Measurements from ENCODE around the gene DAG1. TPM values are rescaled to one million over a fixed set of nuclear protein-coding genes. Genes with fewer than 3 reads are reported as not detected.

Gene DAG1
- total RNA-seq, 1 experiment from 2014 or later: 93.0 TPM

- H3K14ac ChIP-seq (ENCODE audit: insufficient read depth, low read length): no peak overlapping the region
- H3K79me2 ChIP-seq (ENCODE audit: insufficient read depth, low read length): peaks cover 12% of the 10 kb centered on the region
- H3K18ac ChIP-seq (ENCODE audit: insufficient read length, low read depth, low read length): no peak overlapping the region
- no peak overlapping the region for H3K4me2 ChIP-seq (ENCODE audit: insufficient read depth, insufficient read length, low read length)
- H3K4me1 ChIP-seq (ENCODE audit: insufficient read depth, low read length): peaks cover 2% of the 10 kb centered on the region; the same call in 1 of the 2 replicates
- H3K27ac ChIP-seq (ENCODE audit: insufficient read length, low read depth, low read length): no peak overlapping the region
- no peaks in the 10 kb centered on the region for H3K9me3 ChIP-seq (ENCODE audit: control insufficient read depth, low read depth, low read length)
- Mint-ChIP-seq H3K36me3 (ENCODE audit: insufficient read depth in 1 of 3, low read depth in 3 of 3) (peaks cover 30 to 49% (median 45%) of the 10 kb centered on the region in 3 experiments), H3K27me3 (ENCODE audit: low read depth) (no peaks in the 10 kb centered on the region), H3K4me3 (no peak overlapping the region), H3K4me1 (peaks cover 8% of the 10 kb centered on the region in 2 experiments), H3K9me3 (no peaks in the 10 kb centered on the region), H3K27ac (no peak overlapping the region)
- H3K27me3 ChIP-seq (ENCODE audit: insufficient read depth, low read length): no peaks in the 10 kb centered on the region
- no peak overlapping the region for H2BK20ac ChIP-seq (ENCODE audit: low read depth, low read length, poor library complexity, severe bottlenecking)
- no peak for TF ChIP-seq CTCF (conservative IDR thresholded peaks at IDR 0.05)
- no peak overlapping the region for H2AFZ ChIP-seq (ENCODE audit: low read length)
- no peak overlapping the region for H4K5ac ChIP-seq (ENCODE audit: insufficient read length, low read depth, low read length)
- no peak overlapping the region for H3K56ac ChIP-seq (ENCODE audit: insufficient read length, low read depth, low read length)
- no peak overlapping the region for H4K8ac ChIP-seq (replicated peaks; ENCODE audit: insufficient read length, low read depth, low read length)
- peaks cover 9% of the 10 kb centered on the region for H3K79me1 ChIP-seq (ENCODE audit: insufficient read depth, low read depth, low read length, poor library complexity, severe bottlenecking)
- no peaks in the 10 kb centered on the region for H3K23me2 ChIP-seq (ENCODE audit: insufficient read length, low read depth, low read length, poor library complexity, severe bottlenecking)
- H4K91ac ChIP-seq (ENCODE audit: insufficient read length, low read depth, low read length): no peak overlapping the region
- no CpG with 5 or more reads among the region's 1 CpG for WGBS (ENCODE audit: extremely low coverage, insufficient read length, low lambda C conversion rate)
- H2BK5ac ChIP-seq (ENCODE audit: insufficient read length, low read length): no peak overlapping the region
- no peak overlapping the region for H3K9ac ChIP-seq (ENCODE audit: extremely low read depth, insufficient read length, low read length)
- H3T11ph ChIP-seq (ENCODE audit: low read length): no peak overlapping the region
- no peak overlapping the region for H2BK15ac ChIP-seq (ENCODE audit: low read depth, low read length)
- no peak overlapping the region for H2AK5ac ChIP-seq (ENCODE audit: insufficient read length, low read length)
- no peak overlapping the region for H2BK12ac ChIP-seq (ENCODE audit: insufficient read length, low read depth, low read length)
- DNase-seq: no peak
- H4K20me1 ChIP-seq (ENCODE audit: control insufficient read depth, insufficient read depth, insufficient read length): no peaks in the 10 kb centered on the region
- no peak overlapping the region for H2BK120ac ChIP-seq (ENCODE audit: low read depth, low read length, poor library complexity, severe bottlenecking)
- H3K23ac ChIP-seq (ENCODE audit: insufficient read length, low read depth, low read length): no peak overlapping the region
- no peak overlapping the region for H3K4ac ChIP-seq (ENCODE audit: low read depth, low read length)
Measured at GRCh38 chr3:49476563-49476962, 6.5 kb downstream of the DAG1 start.

Data from H9 (cell line).